H1 (cell line): ENCODE results near the gene CREB3L1.

Source experiments
- EZH2 ChIP-seq: fragments of 200-600 bp; sonication (generic); IDR thresholded peaks from 2 replicates; pipeline ENCODE4 v1.7.1; 2012; ENCODE audit warnings: low read depth, mild to moderate bottlenecking, moderate library complexity, low read length, inconsistent platforms; ENCODE audit not compliant: severe bottlenecking
- KDM4A ChIP-seq: IDR thresholded peaks from one replicate; pipeline ENCODE4 v1.7.1; 2012; ENCODE audit warnings: low read depth, mild to moderate bottlenecking, moderate library complexity, low read length, inconsistent platforms; ENCODE audit not compliant: severe bottlenecking
- POLR2A ChIP-seq, 2 experiments: IDR thresholded peaks; 1 replicate in 1 of 2; 2 replicates in 1 of 2; pipeline ENCODE4 v1.6.1; 2011; ENCODE audit warnings: low read depth in 2 of 2, low read length in 2 of 2, mild to moderate bottlenecking in 2 of 2; ENCODE audit errors: control extremely low read depth in 1 of 2
- RBBP5 ChIP-seq: IDR thresholded peaks from 2 replicates; pipeline ENCODE4 v1.7.1; 2012; ENCODE audit warnings: low read depth, mild to moderate bottlenecking, inconsistent platforms, low read length, moderate library complexity, borderline replicate concordance
- SIN3A ChIP-seq, 2 experiments: IDR thresholded peaks in 1 of 2; conservative IDR thresholded peaks in 1 of 2; 2 replicates each; pipeline ENCODE4 v1.6.1; 2011 to 2012; ENCODE audit warnings: low read length in 2 of 2, improper control_type of control experiment in 1 of 2, low read depth in 1 of 2, mild to moderate bottlenecking in 1 of 2
- SIRT6 ChIP-seq: IDR thresholded peaks from one replicate; pipeline ENCODE4 v1.7.1; 2012; ENCODE audit warnings: low read length, inconsistent platforms
- SUZ12 ChIP-seq: fragments of 200-600 bp; sonication (generic); IDR thresholded peaks from 2 replicates; pipeline ENCODE4 v1.6.1; 2012; ENCODE audit warnings: mild to moderate bottlenecking, inconsistent platforms, low read length, moderate library complexity, mixed read lengths
- TF ChIP-seq, protein P1 (sequence below), 3 experiments: IDR thresholded peaks; 1 replicate in 2 of 3; 2 replicates in 1 of 3; pipeline versions ENCODE4 v1.5.1 to v1.6.1; 2011; ENCODE audit warnings: low read length in 3 of 3, mild to moderate bottlenecking in 3 of 3, inconsistent platforms in 2 of 3, low read depth in 1 of 3, moderate library complexity in 1 of 3; ENCODE audit not compliant: insufficient read depth in 1 of 3; ENCODE audit errors: control extremely low read depth in 1 of 3

GRCh38 chr11:46277622-46278386 is at the start of gene CREB3L1:
- TF ChIP-seq, protein P1, sequence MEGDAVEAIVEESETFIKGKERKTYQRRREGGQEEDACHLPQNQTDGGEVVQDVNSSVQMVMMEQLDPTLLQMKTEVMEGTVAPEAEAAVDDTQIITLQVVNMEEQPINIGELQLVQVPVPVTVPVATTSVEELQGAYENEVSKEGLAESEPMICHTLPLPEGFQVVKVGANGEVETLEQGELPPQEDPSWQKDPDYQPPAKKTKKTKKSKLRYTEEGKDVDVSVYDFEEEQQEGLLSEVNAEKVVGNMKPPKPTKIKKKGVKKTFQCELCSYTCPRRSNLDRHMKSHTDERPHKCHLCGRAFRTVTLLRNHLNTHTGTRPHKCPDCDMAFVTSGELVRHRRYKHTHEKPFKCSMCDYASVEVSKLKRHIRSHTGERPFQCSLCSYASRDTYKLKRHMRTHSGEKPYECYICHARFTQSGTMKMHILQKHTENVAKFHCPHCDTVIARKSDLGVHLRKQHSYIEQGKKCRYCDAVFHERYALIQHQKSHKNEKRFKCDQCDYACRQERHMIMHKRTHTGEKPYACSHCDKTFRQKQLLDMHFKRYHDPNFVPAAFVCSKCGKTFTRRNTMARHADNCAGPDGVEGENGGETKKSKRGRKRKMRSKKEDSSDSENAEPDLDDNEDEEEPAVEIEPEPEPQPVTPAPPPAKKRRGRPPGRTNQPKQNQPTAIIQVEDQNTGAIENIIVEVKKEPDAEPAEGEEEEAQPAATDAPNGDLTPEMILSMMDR (IDR thresholded peaks at IDR 0.05; ENCODE audit: control extremely low read depth in 1 of 3, insufficient read depth in 1 of 3, low read depth in 1 of 3, low read length in 3 of 3) = no peak
- peak; percentile 86 to 89; a peak in 3 of 4 replicates for TF ChIP-seq SIN3A (conservative IDR thresholded peaks at IDR 0.05 in 1 of 2, IDR thresholded peaks at IDR 0.05 in 1 of 2; ENCODE audit: low read depth in 1 of 2, low read length in 2 of 2)
- TF ChIP-seq SIRT6 = no peak
- TF ChIP-seq KDM4A = peak; percentile 79
- no peak for TF ChIP-seq RBBP5
- TF ChIP-seq POLR2A (IDR thresholded peaks at IDR 0.05; ENCODE audit: control extremely low read depth in 1 of 2, low read depth in 2 of 2, low read length in 2 of 2) = no peak
- 0 out of 2 replicates have a peak, but pooled peaks have one; percentile 35 for TF ChIP-seq SUZ12
- no peak for TF ChIP-seq EZH2
